ENCODE results near the gene SC5D.

GRCh38 chr11:121321614-121322243 lies 29.2 kb downstream of the SC5D start:
- TF ChIP-seq ZNF777 (tag by site-specific recombination; IDR thresholded peaks at IDR 0.05; ENCODE audit: borderline replicate concordance), result no peak
- no peak for TF ChIP-seq ZFHX2 (tag by site-specific recombination; conservative IDR thresholded peaks at IDR 0.05)
- peak; percentile 52; the same call in 1 of the 2 replicates for TF ChIP-seq CTCF (tag by site-specific recombination; IDR thresholded peaks at IDR 0.05)
